PFSK-1 (cell line): ENCODE data around the gene RNASEH1.

Source experiments
- FOXP2 ChIP-seq: optimal IDR thresholded peaks from 2 replicates; pipeline ENCODE3; 2011; ENCODE audit warnings: borderline replicate concordance, control low read depth, inconsistent platforms; ENCODE audit not compliant: insufficient read depth; ENCODE audit errors: extremely low read length, extremely low read depth
- POLR2AphosphoS5 ChIP-seq: IDR thresholded peaks from 2 replicates; pipeline ENCODE4 v1.6.1; 2012; ENCODE audit warnings: low read depth, mild to moderate bottlenecking, control low read depth, low read length, moderate library complexity
- SIN3A ChIP-seq: IDR thresholded peaks from 2 replicates; pipeline ENCODE4 v1.6.1; 2012; ENCODE audit warnings: mild to moderate bottlenecking, low read length, moderate library complexity, borderline replicate concordance; ENCODE audit not compliant: insufficient read depth
- TAF1 ChIP-seq: IDR thresholded peaks from 2 replicates; pipeline ENCODE4 v1.6.1; 2012; ENCODE audit warnings: low read length, control low read depth, borderline replicate concordance; ENCODE audit not compliant: insufficient read depth
- TF ChIP-seq, protein P1 (sequence below), 2 experiments: IDR thresholded peaks; 2 replicates each; pipeline versions ENCODE4 v1.6.1 to v1.8.0; 2011 to 2012; ENCODE audit warnings: low read depth in 2 of 2, low read length in 2 of 2, control low read depth in 1 of 2, inconsistent platforms in 1 of 2, mild to moderate bottlenecking in 1 of 2, moderate library complexity in 1 of 2; ENCODE audit not compliant: insufficient read depth in 1 of 2

Gene RNASEH1

DNA sequence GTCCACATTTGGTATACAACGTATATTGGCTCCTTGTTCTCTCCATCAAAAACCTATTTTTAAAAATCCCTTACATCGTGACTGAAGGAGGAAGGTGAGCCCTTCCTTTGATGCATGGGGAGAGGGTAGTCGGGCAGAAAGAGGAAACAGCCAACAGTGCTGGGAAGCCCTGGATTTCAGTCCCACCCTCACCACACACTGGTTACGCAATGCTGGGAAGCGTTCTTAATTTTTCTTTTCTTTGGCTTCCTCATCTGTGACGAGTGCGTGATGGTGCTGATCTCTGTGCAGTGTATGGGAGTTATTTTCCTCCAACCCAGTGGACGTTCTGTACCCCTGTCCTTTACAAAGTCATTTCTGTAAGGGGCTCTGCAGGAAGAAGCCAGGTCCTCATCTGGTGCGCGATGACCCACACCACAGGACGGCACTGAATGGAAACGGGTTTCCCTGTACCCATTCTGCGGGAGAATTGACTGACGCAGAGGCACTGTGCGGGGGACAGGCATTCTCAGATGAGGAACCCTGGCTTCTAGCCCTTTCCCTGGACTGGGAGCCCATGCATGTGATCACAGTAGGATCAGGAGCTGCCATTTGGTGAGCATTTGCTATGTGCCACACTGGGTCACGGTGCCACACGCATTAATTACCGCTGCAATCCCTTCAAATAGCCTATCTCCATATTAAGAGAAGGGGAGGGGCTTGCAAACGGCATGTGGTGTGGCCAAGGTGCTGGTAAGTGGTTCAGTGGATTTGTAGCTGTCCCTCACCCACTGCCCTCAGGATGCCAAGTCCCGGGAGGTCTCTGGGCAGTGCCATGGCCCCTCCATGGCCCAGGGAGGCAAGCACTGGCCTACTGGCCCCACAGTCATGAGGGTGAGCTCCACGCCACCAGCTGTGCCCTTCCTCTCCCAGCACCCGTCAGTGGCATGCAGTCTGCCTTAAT lies 41.0 kb upstream of the RNASEH1 start:
- TF ChIP-seq FOXP2 (no peak), SIN3A (no peak), POLR2AphosphoS5 (no peak), TAF1 (no peak)
- TF ChIP-seq, protein P1, sequence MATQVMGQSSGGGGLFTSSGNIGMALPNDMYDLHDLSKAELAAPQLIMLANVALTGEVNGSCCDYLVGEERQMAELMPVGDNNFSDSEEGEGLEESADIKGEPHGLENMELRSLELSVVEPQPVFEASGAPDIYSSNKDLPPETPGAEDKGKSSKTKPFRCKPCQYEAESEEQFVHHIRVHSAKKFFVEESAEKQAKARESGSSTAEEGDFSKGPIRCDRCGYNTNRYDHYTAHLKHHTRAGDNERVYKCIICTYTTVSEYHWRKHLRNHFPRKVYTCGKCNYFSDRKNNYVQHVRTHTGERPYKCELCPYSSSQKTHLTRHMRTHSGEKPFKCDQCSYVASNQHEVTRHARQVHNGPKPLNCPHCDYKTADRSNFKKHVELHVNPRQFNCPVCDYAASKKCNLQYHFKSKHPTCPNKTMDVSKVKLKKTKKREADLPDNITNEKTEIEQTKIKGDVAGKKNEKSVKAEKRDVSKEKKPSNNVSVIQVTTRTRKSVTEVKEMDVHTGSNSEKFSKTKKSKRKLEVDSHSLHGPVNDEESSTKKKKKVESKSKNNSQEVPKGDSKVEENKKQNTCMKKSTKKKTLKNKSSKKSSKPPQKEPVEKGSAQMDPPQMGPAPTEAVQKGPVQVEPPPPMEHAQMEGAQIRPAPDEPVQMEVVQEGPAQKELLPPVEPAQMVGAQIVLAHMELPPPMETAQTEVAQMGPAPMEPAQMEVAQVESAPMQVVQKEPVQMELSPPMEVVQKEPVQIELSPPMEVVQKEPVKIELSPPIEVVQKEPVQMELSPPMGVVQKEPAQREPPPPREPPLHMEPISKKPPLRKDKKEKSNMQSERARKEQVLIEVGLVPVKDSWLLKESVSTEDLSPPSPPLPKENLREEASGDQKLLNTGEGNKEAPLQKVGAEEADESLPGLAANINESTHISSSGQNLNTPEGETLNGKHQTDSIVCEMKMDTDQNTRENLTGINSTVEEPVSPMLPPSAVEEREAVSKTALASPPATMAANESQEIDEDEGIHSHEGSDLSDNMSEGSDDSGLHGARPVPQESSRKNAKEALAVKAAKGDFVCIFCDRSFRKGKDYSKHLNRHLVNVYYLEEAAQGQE (IDR thresholded peaks at IDR 0.05; ENCODE audit: insufficient read depth in 1 of 2, low read depth in 2 of 2, low read length in 2 of 2), result no peak

DNA sequence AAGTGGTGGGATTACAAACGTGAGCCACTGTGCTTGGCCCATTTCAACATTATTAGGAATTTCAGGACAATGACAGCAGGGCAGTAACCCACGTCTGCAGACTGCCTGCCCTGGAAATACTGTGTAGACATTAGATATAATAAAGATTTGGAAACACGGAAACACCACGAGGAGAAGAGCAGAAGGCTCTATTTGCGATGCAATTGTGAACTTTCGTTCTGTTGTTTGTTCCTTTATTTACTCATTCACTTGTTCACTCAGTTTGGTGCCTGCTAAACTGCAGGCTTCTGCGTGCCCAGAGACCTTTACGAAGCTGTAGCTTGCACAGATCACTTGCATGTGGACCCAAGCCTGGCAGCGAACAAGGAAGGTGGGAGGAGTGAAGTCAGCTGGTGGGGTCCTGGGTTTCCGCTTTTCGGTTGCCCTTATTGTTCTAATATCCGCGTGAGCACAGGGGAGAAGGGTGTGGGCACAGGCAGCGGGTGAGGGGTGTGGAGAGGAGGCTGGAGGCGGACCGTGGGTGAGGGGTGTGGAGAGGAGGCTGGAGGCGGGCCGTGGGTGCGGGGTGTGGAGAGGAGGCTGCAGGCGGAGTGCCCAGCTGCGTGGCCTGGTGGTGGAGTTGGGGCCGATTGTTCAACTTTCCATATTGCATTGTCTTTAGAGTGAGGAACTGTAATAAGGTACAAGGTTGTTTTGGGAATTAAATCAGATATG lies 40.2 kb upstream of the RNASEH1 start:
- TF ChIP-seq, protein P1 (IDR thresholded peaks at IDR 0.05; ENCODE audit: insufficient read depth in 1 of 2, low read depth in 2 of 2, low read length in 2 of 2), result no peak
- no peak for TF ChIP-seq TAF1
- TF ChIP-seq FOXP2, result no peak
- TF ChIP-seq SIN3A, result no peak
- no peak for TF ChIP-seq POLR2AphosphoS5

DNA sequence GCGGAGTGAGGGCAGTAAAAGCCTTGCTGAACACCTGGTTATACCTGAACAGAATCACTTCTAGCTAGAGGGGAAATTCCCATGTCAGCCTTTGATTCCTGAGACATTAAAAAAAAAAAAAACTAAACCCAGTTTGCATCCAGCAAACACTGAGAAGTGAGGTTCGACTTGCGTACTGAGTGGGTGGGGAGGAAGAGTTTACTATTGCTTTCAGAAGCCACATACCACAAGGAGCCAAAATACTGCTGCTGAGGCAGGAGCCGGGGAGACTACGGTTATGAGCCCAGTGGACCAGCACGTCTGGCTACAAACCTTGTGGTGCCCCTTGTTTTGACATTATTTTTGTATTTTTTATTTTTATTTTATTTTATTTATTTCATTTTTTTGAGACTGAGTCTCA lies 39.4 kb upstream of the RNASEH1 start:
- TF ChIP-seq, protein P1 (IDR thresholded peaks at IDR 0.05; ENCODE audit: insufficient read depth in 1 of 2, low read depth in 2 of 2, low read length in 2 of 2), result no peak
- TF ChIP-seq POLR2AphosphoS5 (no peak), TAF1 (no peak), SIN3A (no peak), FOXP2 (no peak)

DNA sequence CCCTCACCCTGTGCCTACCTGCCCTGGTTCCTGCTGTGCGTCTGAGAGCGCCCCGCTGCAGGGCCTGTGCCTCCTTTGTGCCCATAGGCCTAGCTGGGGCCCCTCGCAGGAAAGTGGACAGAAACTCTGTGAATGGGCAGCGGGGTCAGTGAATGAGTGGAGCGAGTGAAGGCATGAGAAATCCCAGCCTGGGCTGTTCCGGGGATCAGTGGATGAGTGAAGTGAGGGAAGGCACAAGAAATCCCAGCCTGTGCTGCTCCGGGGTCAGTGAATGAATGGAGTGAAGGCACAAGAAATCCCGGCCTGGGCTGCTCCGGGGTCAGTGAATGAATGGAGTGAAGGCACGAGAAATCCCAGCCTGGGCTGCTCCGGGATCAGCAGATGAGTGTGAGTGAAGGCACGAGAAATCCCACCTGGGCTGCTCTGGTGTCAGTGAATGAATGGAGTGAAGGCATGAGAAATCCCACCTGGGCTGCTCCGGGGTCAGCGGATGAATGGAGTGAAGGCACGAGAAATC lies 38.8 kb upstream of the RNASEH1 start:
- TF ChIP-seq, protein P1 (IDR thresholded peaks at IDR 0.05; ENCODE audit: insufficient read depth in 1 of 2, low read depth in 2 of 2, low read length in 2 of 2), result no peak
- TF ChIP-seq TAF1 (no peak), FOXP2 (no peak), SIN3A (no peak), POLR2AphosphoS5 (no peak)
